Measurements from ENCODE around the gene SRRM5. TPM values are rescaled to one million over a fixed set of nuclear protein-coding genes. Genes with fewer than 3 reads are reported as not detected.

The SRRM5 gene
- total and polyA plus RNA-seq, 12 donors, result 0.11 to 1.6 (median 0.24) TPM; not detected in 2

DNA sequence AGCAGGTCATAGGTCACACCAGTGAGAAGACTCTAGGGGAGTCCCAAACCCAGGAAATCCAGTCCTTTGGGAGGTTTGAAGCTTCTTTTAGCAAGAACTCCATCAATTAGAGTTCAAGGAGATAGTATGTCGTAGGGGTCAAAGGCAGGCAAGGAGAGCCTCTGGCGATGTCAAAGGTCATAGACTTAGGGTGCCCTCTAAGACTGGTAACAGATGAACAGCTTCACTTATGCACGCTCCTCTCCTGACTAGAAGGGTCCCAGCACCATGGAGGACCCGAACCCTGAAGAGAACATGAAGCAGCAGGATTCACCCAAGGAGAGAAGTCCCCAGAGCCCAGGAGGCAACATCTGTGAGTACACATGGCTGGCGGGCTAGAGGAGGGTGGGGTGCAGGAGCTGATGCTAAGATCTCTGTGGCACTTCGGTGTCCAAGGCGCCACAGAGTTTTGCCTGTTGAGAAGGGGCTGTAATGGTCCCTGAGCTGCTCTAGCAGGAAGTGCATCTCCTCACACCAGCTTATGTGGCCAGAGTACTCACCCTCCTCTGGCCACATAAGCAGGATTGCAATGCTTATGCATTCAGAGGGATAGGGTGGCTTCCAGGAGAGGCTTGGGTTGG is 14.9 kb upstream of the SRRM5 start:
- intact Hi-C loops (cut with DNase I), result loop anchor here in 5 of 10 donors (1.0 to 10.0 kb wide), 5 partner anchors 22 to 65 kb away; partner anchors contain the start of genes PINLYP (in 4 of the 5), XRCC1 (in 4 of the 5), ZNF575 (in 4 of the 5) and ZNF428 (in 2 of the 5)
- TF ChIP-seq, protein P1, sequence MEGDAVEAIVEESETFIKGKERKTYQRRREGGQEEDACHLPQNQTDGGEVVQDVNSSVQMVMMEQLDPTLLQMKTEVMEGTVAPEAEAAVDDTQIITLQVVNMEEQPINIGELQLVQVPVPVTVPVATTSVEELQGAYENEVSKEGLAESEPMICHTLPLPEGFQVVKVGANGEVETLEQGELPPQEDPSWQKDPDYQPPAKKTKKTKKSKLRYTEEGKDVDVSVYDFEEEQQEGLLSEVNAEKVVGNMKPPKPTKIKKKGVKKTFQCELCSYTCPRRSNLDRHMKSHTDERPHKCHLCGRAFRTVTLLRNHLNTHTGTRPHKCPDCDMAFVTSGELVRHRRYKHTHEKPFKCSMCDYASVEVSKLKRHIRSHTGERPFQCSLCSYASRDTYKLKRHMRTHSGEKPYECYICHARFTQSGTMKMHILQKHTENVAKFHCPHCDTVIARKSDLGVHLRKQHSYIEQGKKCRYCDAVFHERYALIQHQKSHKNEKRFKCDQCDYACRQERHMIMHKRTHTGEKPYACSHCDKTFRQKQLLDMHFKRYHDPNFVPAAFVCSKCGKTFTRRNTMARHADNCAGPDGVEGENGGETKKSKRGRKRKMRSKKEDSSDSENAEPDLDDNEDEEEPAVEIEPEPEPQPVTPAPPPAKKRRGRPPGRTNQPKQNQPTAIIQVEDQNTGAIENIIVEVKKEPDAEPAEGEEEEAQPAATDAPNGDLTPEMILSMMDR (IDR thresholded peaks at IDR 0.05), result peak in 1 of 9 donors; percentile 6
- H3K4me1 ChIP-seq, result peaks cover 16 to 53% (median 39%) of the 10 kb centered on the region in 9 donors

DNA sequence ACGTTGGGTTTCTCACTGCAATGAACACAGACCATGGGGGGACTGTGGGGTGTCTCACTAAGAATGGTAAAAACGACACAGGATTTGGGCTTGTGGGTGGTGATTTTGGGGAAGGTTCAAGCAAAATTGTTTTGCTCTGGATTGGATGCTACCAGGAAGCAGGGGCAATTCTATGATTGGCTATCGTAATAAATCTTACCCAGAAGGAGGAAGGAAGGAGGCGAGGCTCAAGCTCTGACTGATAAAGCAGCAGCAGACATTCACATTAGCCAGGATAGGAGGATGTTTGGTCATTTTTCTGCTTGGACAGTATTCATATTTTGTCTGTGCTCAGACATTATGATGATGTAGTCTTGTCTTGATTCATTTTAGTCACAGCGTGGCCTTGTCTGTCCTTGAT is 14.0 kb upstream of the SRRM5 start:
- Histone ChIP-seq H3K4me3 (peak overlapping the region in 1 of 10 donors; percentile 74), H3K4me1 (peaks cover 16 to 53% (median 39%) of the 10 kb centered on the region in 9 donors), H3K36me3 (peaks cover under 1 to 71% (median 13%) of the 10 kb centered on the region in 9 donors), H3K27me3 (no peaks in the 10 kb centered on the region), H3K27ac (peak overlapping the region in 2 of 10 donors; percentile 99), H3K9me3 (no peaks in the 10 kb centered on the region)
- 45 to 51% methylated on average over 5 of the region's 5 CpGs for WGBS, 2 donors
- ATAC-seq (no peak), DNase-seq (no peak)
- intact Hi-C loops (cut with DNase I), result loop anchor here in 5 of 10 donors (2.0 to 10.0 kb wide), 4 partner anchors 21 to 66 kb away; partner anchors contain the start of genes ZNF575 (in 4 of the 5) and ZNF428 (in 2 of the 5)
- TF ChIP-seq, protein P1 (IDR thresholded peaks at IDR 0.05), result no peak

More for the DNA sequence above, 14.9 kb upstream of the SRRM5 start:
- DNase-seq (no peak), ATAC-seq (no peak)
- Histone ChIP-seq H3K27me3 (no peaks in the 10 kb centered on the region), H3K4me3 (peak overlapping the region; percentile 51 to 77 (median 72)), H3K9me3 (no peaks in the 10 kb centered on the region), H3K36me3 (peaks cover 6 to 71% (median 23%) of the 10 kb centered on the region in 9 donors), H3K27ac (peak overlapping the region in 9 of 10 donors; percentile 94 to 99 (median 97))
- 16 to 22% methylated on average over 7 of the region's 7 CpGs for WGBS, 2 donors

- WGBS, 2 donors, result 93 to 94% methylated on average over 19 of the region's 19 CpGs
- Histone ChIP-seq H3K9me3 (no peaks in the 10 kb centered on the region), H3K27ac (no peak overlapping the region), H3K27me3 (no peaks in the 10 kb centered on the region), H3K4me3 (no peak overlapping the region), H3K36me3 (peaks cover 0 to 65% (median 6%) of the 10 kb centered on the region in 9 donors), H3K4me1 (peaks cover 16 to 48% (median 34%) of the 10 kb centered on the region in 9 donors)
- no peak for DNase-seq
- TF ChIP-seq, protein P1 (IDR thresholded peaks at IDR 0.05), result no peak
- intact Hi-C loops (cut with DNase I), result loop anchor here in 5 of 10 donors (5.0 to 10.0 kb wide), 3 partner anchors 61 to 66 kb away; partner anchors contain the start of gene ZNF575 (in 4 of the 5)
- no peak for ATAC-seq
Observed at GRCh38 chr19:43598445-43599240, 13.2 kb upstream of the SRRM5 start.
